ENCODE results near the gene NUP50.

- TF ChIP-seq TCF4 (CRISPR knock-in tag; IDR thresholded peaks at IDR 0.05; ENCODE audit: borderline replicate concordance) (no peak), TSHZ2 (CRISPR knock-in tag; IDR thresholded peaks at IDR 0.05) (no peak), ZC3H10 (CRISPR knock-in tag; IDR thresholded peaks at IDR 0.05) (no peak), CSDC2 (CRISPR knock-in tag; IDR thresholded peaks at IDR 0.05) (no peak), ARNTL (CRISPR knock-in tag; IDR thresholded peaks at IDR 0.05; ENCODE audit: borderline replicate concordance, low read depth) (no peak), ZFP30 (CRISPR knock-in tag; IDR thresholded peaks at IDR 0.05) (no peak), CREB5 (CRISPR knock-in tag; IDR thresholded peaks at IDR 0.05; ENCODE audit: low read depth) (no peak), CSRNP3 (CRISPR knock-in tag; IDR thresholded peaks at IDR 0.05) (no peak), RARB (CRISPR knock-in tag; IDR thresholded peaks at IDR 0.05) (no peak), PATZ1 (CRISPR knock-in tag; IDR thresholded peaks at IDR 0.05; ENCODE audit: borderline replicate concordance) (no peak), OSR1 (CRISPR knock-in tag; IDR thresholded peaks at IDR 0.05) (no peak), ESRRG (CRISPR knock-in tag; IDR thresholded peaks at IDR 0.05) (no peak)
These were observed 59.8 kb downstream of the NUP50 start for GRCh38 chr22:45223304-45224117.
